Measurements from ENCODE around the gene TARBP2. TPM values are rescaled to one million over a fixed set of nuclear protein-coding genes. Genes with fewer than 3 reads are reported as not detected.

Gene TARBP2
- total and polyA plus RNA-seq, 4 donors = 15.7 to 22.0 (median 18.4) TPM

DNA sequence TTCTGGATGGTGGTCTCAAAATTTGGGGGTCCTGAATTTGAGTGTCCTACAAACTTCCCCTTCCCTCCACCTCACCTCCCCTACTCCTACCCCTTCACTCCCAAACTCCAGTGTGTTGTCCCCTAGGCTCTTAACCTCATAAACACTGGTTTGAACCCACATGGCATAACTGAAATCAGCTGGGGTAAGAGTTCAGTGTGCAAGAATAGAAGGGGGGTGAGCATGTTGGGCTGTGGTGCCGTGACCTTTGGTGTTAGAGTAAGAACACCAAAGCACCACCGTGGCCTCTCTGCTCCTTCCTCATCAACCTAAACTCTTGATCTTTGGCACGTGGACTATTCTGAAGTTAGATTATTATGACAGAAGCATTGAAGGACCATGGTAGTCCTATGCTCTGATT is 38.1 kb upstream of the TARBP2 start:
- WGBS = 40% methylated on average over 3 of the region's 3 CpGs
- H3K4me3 ChIP-seq (ENCODE audit: low read depth in 1 of 3, low read length in 3 of 3) = no peak overlapping the region
- H3K27me3 ChIP-seq (ENCODE audit: control insufficient read depth in 4 of 4, insufficient read depth in 4 of 4, low read length in 3 of 4) = no peaks in the 10 kb centered on the region
- H3K27ac ChIP-seq (ENCODE audit: low read depth in 1 of 2, low read length in 2 of 2) = no peak overlapping the region
- H3K9ac ChIP-seq (ENCODE audit: low read depth in 1 of 2, low read length in 2 of 2) = no peak overlapping the region
- TF ChIP-seq HNF4A (conservative IDR thresholded peaks at IDR 0.05) (peak in 1 of 2 donors; percentile 67), RXRA (IDR thresholded peaks at IDR 0.05) (peak; percentile 30 to 95), EGR1 (IDR thresholded peaks at IDR 0.05; ENCODE audit: low read depth in 2 of 2) (no peak), SP1 (IDR thresholded peaks at IDR 0.05) (peak; percentile 48), JUND (IDR thresholded peaks at IDR 0.05) (no peak)
- TF ChIP-seq, protein P1, sequence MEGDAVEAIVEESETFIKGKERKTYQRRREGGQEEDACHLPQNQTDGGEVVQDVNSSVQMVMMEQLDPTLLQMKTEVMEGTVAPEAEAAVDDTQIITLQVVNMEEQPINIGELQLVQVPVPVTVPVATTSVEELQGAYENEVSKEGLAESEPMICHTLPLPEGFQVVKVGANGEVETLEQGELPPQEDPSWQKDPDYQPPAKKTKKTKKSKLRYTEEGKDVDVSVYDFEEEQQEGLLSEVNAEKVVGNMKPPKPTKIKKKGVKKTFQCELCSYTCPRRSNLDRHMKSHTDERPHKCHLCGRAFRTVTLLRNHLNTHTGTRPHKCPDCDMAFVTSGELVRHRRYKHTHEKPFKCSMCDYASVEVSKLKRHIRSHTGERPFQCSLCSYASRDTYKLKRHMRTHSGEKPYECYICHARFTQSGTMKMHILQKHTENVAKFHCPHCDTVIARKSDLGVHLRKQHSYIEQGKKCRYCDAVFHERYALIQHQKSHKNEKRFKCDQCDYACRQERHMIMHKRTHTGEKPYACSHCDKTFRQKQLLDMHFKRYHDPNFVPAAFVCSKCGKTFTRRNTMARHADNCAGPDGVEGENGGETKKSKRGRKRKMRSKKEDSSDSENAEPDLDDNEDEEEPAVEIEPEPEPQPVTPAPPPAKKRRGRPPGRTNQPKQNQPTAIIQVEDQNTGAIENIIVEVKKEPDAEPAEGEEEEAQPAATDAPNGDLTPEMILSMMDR (IDR thresholded peaks at IDR 0.05; ENCODE audit: low read depth, low read length, missing input control) = no peak
- no peak for DNase-seq (ENCODE audit: low spot score)
- H3K4me1 ChIP-seq (ENCODE audit: control insufficient read depth in 4 of 4, insufficient read depth in 4 of 4, low read length in 3 of 4) = peaks cover 0 to 6% (median 6%) of the 10 kb centered on the region in 4 donors
- no peaks in the 10 kb centered on the region for H3K9me3 ChIP-seq (ENCODE audit: control insufficient read depth in 4 of 4, low read length in 3 of 4)
- peaks cover 32 to 100% (median 93%) of the 10 kb centered on the region in 4 donors for H3K36me3 ChIP-seq (ENCODE audit: control insufficient read depth in 4 of 4, insufficient read depth in 3 of 4, low read depth in 1 of 4, low read length in 3 of 4)

DNA sequence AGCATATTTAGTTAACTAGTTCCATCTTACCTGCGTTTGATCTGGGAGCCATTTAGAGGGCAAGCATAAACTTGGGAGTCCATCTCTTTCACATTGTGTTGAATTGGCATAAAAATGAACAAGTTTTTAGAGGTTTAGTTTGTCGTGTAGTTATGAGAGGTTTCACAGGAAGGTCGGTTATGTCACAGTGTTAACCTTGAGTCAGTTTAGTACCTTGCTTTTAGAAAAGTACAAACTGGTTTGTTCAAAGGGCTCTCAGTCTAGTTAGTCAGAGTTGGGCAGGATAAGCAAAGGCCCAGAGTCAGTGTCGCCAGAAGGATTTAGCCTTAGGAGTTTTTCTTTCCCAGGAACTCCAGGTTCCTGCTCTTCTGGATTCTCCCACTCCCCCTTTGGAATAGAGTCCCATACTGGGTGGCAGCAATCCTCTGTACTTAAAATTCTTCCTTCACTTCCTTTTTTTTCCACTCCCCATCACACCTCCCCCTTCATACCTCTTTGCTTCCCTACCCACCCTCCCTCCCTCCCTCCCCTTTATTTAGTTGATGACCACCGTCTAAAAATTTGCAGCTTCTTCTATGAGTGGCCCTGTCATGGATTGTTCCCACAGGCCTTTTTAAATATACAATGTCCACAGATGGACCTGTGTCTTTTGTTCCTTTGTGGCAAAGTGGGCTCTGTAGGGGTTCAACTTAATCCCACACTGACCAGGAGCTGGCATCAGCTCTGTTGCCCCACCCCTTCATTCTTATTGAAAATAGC is 37.1 kb upstream of the TARBP2 start:
- DNase-seq (ENCODE audit: low spot score) = no peak
- 65% methylated on average over 5 of the region's 5 CpGs for WGBS
- peaks cover 35 to 99% (median 94%) of the 10 kb centered on the region in 4 donors for H3K36me3 ChIP-seq (ENCODE audit: control insufficient read depth in 4 of 4, insufficient read depth in 3 of 4, low read depth in 1 of 4, low read length in 3 of 4)
- H3K9me3 ChIP-seq (ENCODE audit: control insufficient read depth in 4 of 4, low read length in 3 of 4) = no peaks in the 10 kb centered on the region
- TF ChIP-seq, protein P2, sequence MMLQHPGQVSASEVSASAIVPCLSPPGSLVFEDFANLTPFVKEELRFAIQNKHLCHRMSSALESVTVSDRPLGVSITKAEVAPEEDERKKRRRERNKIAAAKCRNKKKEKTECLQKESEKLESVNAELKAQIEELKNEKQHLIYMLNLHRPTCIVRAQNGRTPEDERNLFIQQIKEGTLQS (IDR thresholded peaks at IDR 0.05) = no peak
- TF ChIP-seq, protein P3, sequence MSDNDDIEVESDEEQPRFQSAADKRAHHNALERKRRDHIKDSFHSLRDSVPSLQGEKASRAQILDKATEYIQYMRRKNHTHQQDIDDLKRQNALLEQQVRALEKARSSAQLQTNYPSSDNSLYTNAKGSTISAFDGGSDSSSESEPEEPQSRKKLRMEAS (IDR thresholded peaks at IDR 0.05) = no peak
- no peak for TF ChIP-seq TAF1 (conservative IDR thresholded peaks at IDR 0.05)
- no peak for TF ChIP-seq YY1 (IDR thresholded peaks at IDR 0.05)
- TF ChIP-seq HNF4A (conservative IDR thresholded peaks at IDR 0.05) = no peak
- no peak for TF ChIP-seq FOXA1 (IDR thresholded peaks at IDR 0.05)
- TF ChIP-seq, protein P4, sequence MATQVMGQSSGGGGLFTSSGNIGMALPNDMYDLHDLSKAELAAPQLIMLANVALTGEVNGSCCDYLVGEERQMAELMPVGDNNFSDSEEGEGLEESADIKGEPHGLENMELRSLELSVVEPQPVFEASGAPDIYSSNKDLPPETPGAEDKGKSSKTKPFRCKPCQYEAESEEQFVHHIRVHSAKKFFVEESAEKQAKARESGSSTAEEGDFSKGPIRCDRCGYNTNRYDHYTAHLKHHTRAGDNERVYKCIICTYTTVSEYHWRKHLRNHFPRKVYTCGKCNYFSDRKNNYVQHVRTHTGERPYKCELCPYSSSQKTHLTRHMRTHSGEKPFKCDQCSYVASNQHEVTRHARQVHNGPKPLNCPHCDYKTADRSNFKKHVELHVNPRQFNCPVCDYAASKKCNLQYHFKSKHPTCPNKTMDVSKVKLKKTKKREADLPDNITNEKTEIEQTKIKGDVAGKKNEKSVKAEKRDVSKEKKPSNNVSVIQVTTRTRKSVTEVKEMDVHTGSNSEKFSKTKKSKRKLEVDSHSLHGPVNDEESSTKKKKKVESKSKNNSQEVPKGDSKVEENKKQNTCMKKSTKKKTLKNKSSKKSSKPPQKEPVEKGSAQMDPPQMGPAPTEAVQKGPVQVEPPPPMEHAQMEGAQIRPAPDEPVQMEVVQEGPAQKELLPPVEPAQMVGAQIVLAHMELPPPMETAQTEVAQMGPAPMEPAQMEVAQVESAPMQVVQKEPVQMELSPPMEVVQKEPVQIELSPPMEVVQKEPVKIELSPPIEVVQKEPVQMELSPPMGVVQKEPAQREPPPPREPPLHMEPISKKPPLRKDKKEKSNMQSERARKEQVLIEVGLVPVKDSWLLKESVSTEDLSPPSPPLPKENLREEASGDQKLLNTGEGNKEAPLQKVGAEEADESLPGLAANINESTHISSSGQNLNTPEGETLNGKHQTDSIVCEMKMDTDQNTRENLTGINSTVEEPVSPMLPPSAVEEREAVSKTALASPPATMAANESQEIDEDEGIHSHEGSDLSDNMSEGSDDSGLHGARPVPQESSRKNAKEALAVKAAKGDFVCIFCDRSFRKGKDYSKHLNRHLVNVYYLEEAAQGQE (IDR thresholded peaks at IDR 0.05) = no peak
- TF ChIP-seq RAD21 (IDR thresholded peaks at IDR 0.05) = no peak
- no peak for TF ChIP-seq RXRA (IDR thresholded peaks at IDR 0.05)
- TF ChIP-seq GABPA (IDR thresholded peaks at IDR 0.05 in 1 of 2, conservative IDR thresholded peaks at IDR 0.05 in 1 of 2) = no peak
- TF ChIP-seq SP1 (IDR thresholded peaks at IDR 0.05) = no peak
- TF ChIP-seq EGR1 (IDR thresholded peaks at IDR 0.05; ENCODE audit: low read depth in 2 of 2) = no peak
- TF ChIP-seq, protein P5, sequence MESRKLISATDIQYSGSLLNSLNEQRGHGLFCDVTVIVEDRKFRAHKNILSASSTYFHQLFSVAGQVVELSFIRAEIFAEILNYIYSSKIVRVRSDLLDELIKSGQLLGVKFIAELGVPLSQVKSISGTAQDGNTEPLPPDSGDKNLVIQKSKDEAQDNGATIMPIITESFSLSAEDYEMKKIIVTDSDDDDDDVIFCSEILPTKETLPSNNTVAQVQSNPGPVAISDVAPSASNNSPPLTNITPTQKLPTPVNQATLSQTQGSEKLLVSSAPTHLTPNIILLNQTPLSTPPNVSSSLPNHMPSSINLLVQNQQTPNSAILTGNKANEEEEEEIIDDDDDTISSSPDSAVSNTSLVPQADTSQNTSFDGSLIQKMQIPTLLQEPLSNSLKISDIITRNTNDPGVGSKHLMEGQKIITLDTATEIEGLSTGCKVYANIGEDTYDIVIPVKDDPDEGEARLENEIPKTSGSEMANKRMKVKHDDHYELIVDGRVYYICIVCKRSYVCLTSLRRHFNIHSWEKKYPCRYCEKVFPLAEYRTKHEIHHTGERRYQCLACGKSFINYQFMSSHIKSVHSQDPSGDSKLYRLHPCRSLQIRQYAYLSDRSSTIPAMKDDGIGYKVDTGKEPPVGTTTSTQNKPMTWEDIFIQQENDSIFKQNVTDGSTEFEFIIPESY (IDR thresholded peaks at IDR 0.05) = no peak
- TF ChIP-seq JUND (IDR thresholded peaks at IDR 0.05) = no peak
- TF ChIP-seq HNF4G (IDR thresholded peaks at IDR 0.05) = no peak
- TF ChIP-seq, protein P1 (IDR thresholded peaks at IDR 0.05; ENCODE audit: low read depth, low read length, missing input control) = no peak
- no peak for TF ChIP-seq NR2F2 (IDR thresholded peaks at IDR 0.05)
- TF ChIP-seq FOXA2 (IDR thresholded peaks at IDR 0.05) = no peak
- H3K4me3 ChIP-seq (ENCODE audit: low read depth in 1 of 3, low read length in 3 of 3) = no peak overlapping the region
- no peak overlapping the region for H3K9ac ChIP-seq (ENCODE audit: low read depth in 1 of 2, low read length in 2 of 2)
- no peak overlapping the region for H3K27ac ChIP-seq (ENCODE audit: low read depth in 1 of 2, low read length in 2 of 2)
- H3K4me1 ChIP-seq (ENCODE audit: control insufficient read depth in 4 of 4, insufficient read depth in 4 of 4, low read length in 3 of 4) = peaks cover 0 to 6% (median 6%) of the 10 kb centered on the region in 4 donors
- no peaks in the 10 kb centered on the region for H3K27me3 ChIP-seq (ENCODE audit: control insufficient read depth in 4 of 4, insufficient read depth in 4 of 4, low read length in 3 of 4)

Measured in liver (tissue), 9 donors.